Suprapubic skin (tissue), 3 donors: ENCODE measurements around the gene RAB3GAP1.

Experiments used
- POLR2A ChIP-seq, 2 donors: fragments of 450-650 bp; IDR thresholded peaks; one replicate each; pipeline ENCODE4 v1.6.1; 2017; ENCODE audit warnings: antibody characterized with exemption in 2 of 2, mild to moderate bottlenecking in 2 of 2, moderate library complexity in 2 of 2
- TF ChIP-seq, protein P1 (sequence below), 2 donors: fragments of 200-600 bp in 1 of 2; fragments of 450-650 bp in 1 of 2; sonication (generic) in 1 of 2; IDR thresholded peaks; one replicate each; pipeline ENCODE4 v1.5.1; 2016 to 2019; ENCODE audit warnings: antibody characterized with exemption in 2 of 2, mild to moderate bottlenecking in 1 of 2, moderate library complexity in 1 of 2

DNA sequence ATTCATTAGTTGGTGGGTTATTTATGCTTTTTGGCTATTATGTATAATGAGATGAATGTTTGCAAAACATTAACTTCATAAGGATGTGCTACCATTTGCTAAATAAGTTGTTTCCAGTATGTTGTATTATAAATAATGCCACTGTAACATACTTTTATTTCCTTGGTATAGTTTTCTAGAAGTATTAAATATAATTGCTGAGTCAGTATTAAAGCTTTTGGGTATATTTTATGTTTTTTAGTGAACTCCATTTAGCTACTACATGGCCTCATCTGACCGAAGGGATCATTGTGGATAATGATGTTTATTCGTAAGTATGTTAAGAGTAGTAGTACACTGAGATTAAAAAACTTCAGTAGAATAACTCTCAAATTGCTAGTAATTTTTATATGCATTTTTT lies 73.8 kb downstream of the RAB3GAP1 start:
- TF ChIP-seq, protein P1, sequence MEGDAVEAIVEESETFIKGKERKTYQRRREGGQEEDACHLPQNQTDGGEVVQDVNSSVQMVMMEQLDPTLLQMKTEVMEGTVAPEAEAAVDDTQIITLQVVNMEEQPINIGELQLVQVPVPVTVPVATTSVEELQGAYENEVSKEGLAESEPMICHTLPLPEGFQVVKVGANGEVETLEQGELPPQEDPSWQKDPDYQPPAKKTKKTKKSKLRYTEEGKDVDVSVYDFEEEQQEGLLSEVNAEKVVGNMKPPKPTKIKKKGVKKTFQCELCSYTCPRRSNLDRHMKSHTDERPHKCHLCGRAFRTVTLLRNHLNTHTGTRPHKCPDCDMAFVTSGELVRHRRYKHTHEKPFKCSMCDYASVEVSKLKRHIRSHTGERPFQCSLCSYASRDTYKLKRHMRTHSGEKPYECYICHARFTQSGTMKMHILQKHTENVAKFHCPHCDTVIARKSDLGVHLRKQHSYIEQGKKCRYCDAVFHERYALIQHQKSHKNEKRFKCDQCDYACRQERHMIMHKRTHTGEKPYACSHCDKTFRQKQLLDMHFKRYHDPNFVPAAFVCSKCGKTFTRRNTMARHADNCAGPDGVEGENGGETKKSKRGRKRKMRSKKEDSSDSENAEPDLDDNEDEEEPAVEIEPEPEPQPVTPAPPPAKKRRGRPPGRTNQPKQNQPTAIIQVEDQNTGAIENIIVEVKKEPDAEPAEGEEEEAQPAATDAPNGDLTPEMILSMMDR (IDR thresholded peaks at IDR 0.05), result no peak
- TF ChIP-seq POLR2A (IDR thresholded peaks at IDR 0.05), result no peak
